HPDE6-E6E7 (cell line): ENCODE measurements around the gene CNTNAP2.

ENCODE experiments used
- DNase-seq: peaks from one replicate; pipeline ENCODE4 v3.0.0; 2011; ENCODE audit warnings: missing footprints; ENCODE audit errors: extremely low spot score

CNTNAP2 gene

DNA sequence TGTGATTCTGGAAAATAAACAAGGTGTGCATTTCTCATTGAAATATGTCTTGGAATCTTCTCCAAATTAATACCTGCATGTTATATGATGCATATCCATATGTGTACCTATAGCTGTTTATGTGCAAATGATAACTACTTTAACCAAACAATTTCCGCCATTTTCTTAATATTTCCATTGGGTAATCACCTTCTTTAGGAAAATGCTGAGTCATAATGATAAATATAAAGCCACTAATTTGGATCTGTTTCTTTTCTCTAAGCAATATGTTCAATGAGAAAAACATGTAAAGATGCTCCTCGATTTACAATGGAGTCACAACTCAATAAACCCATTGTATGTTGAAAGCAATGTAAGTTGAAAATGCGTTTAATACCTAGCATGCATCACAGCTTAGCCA is 574.4 kb downstream of the CNTNAP2 start:
- no peak for DNase-seq

DNA sequence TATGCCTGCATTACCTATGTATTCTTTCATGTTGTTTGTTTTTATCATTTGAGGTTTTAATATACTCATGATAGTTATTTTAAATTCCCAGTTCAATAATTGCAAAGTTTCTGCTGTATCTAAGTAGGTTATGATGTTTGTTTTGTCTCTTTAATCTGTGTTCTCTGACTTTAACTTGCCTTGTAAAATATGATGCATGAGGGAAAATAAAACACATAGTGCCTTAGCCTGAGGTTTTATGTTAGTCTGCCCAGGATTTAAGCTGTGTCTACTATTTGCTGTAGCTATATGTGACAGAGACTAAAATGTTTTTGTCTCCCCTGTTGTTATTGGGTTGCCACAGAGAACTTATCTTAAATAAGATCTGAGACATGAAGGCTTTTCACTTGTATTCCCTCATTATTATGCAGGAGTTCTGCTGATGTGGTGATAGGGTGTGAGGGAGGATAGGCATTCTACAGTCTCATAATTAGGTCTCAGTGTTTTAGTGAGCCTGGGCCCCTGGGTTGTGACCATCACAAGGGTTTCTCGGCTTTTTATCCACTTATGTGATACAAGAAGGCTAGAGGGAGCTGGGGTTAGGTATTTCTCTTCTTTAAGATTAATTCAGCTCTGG is 582.5 kb downstream of the CNTNAP2 start:
- DNase-seq, result no peak

DNA sequence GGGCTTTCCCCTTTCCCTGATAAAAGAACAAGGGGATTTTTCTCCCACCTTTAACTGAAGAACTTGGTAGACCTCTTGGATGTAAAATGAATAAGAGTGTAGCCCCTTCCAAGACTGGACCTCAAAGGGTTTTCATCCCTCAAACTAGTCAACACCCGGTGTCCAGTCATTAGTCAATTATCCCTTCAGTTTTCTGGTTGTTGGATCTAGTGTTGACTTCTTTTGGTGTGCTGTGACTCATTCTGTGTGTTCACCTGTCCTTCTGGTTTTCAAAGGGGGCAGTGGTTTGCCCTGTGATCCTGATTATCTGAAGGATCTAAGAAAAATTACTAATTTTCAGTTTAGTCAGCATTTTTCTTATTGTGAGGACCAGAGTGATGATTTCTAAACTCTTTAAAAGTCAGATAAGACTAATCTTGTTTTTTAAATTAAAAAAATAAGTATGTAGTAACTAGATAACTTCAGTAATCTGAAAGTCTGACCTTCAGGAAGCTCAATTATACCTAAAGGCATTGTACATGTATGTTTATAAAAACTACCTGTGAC is 583.5 kb downstream of the CNTNAP2 start:
- DNase-seq, result no peak

DNA sequence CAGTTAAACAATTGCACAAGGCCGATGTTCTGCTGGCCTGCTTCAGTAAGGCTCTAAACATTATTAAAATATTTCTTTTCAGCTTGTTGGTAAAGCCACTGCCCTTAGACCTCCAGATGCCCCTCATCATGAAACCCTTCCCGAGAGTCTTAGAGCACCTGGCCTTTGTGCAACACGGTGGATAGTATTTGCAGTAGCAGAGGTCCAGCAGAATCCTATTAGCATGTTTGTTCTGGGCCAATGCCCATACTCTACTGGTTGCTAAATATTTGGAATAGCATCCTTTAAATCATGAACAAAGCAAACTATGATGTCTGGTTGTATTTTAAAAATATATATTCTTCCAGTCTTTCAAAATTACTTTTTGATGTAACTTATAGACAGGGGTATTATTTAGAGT is 584.6 kb downstream of the CNTNAP2 start:
- no peak for DNase-seq

DNA sequence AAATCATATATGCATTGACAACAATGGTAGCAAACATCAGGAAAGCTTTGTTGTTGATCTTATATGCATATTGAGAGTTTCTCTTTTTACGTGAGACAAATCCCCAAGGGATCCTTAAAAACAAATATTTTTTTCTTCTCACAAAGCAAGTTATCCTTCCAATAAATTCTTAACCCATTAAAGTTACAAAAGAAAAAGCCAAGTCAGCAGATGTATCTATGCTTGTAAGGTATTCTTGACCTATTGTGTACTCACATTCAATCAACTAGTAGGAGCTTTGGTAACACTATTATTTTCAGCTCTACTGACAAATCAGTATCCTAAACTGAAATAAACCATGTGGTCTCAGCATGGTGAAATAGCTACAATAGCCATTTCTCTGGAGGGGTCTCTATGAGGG is 586.3 kb downstream of the CNTNAP2 start:
- no peak for DNase-seq

DNA sequence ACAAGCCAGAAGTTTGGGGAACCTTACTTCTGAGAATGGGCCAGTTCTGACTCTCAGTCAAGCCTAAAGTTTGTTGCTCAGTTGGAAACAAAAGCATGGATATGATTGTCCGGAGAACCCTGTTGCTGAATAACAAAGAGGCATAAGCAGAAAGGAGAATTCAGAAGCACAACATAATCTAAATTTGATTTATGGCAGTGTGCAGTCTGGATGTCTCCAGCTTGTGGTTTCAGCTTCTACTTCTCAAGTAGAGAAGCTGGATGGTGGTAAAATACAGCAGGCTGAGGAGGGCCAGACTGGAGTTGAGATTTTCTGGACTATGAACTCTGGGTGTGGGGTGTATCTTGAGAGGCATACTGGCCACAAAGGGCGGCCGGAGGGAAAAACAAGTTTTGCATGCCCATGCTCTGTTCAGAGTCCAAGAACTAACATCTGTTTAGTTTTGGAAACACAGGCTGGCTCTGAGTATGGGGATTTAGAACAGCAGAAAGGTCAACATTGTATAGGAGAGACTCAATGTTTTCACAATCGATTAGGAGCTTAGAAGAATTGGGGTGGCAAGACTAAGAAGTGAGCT is 592.9 kb downstream of the CNTNAP2 start:
- no peak for DNase-seq

DNA sequence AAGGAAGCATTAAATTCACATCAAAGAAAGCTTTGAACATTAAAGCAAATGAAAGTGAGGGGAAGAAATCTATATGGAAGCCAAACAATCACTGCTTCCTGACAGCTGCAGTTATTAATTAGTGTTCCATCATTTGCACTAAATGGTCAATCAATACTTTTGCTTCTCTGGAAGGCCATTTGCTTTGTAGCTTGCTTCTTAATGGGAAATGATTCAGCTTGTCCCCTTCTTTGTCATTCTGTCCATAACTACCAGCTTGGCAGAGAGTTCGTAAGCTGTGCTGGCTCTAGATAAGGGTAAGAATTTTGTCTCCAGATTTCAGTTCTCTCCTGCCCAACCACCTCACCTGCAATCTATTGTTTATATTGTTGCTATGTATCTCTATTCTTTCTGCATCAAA is 596.6 kb downstream of the CNTNAP2 start:
- DNase-seq, result no peak

DNA sequence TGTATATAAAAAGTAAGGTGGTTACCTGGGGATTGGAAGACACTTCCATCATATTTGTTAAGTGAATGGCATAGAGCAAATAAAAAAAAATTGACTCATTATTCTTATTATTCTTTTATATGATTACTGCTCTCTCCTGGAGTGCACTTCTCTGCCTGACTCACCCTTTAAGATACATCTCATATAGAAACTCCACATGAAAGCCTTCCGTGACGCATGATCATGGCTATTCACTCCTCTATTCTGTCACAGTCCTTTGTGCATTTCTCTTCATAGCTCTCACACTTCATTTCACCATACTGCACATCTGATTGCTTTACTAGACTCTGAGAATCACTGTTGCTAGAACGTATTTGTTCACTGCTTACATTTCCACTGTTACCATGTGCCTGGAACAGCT is 597.3 kb downstream of the CNTNAP2 start:
- DNase-seq, result no peak

DNA sequence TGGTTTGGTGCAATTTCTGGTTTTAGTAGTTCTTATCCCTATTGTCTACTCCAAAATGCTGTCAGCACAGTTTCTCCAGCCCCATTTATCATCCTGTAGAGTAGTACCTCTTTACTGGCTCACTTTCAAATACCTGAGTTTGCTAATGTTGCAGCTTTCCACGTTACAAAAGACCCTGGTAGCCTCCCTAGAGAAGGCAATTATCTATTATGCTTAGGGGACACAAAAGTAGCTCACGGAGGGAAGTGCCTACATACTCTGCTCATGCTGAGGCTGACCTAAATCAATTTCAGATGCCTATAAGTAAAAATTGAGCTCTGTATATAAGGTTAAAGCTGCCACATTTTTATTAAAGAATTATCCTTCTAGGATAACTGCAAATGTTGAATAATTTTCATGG is 603.6 kb downstream of the CNTNAP2 start:
- DNase-seq, result no peak

DNA sequence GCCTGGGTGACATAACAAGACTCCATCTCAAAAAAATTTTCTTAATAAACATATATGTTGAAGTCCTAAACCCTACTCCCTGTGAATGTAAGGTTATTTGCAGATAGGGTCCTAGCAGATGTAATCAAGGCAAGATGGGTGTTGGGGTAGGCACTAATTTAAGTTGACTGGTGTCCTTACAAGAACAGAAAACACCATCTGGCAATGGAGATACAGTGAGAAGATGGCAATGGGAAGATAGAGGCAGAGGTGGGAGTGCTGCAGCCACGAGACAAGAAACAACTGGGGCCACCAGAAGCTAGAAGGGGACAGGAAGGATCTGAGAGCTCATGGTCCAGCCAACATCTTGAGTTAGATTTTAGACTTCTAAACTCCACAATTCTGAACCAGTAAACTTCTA is 606.4 kb downstream of the CNTNAP2 start:
- DNase-seq, result no peak

DNA sequence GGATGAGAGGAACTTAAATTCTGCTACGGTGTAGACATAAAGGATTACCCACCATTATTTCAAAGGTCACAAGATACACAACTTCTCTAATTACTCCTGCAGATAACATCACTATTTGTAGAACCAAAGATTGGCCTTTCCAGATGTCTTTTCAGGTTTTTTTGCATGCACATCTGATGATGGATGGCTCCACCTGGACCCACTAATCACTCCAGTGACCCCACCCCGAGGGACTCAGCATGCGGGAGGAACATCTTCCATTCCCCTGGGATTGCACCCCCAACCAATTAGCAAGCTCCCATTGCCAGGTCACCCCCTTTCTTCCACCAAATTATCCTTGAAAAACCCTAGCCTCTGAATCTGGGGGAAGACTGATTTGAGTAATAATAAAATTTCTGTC is 608.9 kb downstream of the CNTNAP2 start:
- no peak for DNase-seq

DNA sequence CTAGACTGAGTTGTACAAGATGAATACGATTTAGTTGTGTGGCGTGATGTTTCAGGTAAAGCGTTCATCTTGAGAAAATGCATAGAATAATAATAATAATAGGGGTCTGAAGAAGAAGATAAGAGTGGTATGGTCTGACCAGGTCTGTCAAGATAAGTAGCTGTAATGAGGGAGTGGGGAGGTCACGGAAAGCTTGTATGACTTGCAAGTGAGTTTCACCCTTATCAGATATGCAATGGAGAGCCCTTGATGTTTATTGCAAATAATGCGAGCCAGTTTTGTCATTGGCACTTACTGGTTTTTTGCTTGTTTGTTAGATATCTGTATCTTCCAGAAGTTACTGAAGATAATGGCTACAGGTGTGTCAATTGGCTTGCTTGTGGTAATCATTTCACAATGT is 611.5 kb downstream of the CNTNAP2 start:
- no peak for DNase-seq

DNA sequence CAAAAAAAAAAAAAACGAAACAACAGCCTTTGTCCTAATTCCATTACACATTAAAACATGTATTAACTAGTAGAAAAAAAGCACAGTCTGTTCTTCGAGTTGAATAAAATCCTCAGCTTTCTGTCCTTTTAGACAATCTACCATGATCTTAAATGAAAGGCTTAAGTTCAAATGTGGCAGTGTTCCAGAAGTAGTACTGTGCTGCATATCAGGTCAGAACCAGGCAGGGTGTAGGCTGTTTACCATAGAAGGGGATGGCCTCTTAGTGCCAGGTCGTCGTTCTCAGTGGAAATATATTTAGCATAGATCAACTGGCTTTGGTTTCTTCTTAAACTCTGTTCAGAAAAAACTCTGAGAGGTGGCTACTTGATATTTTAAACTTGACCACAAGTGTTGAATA is 612.0 kb downstream of the CNTNAP2 start:
- no peak for DNase-seq

DNA sequence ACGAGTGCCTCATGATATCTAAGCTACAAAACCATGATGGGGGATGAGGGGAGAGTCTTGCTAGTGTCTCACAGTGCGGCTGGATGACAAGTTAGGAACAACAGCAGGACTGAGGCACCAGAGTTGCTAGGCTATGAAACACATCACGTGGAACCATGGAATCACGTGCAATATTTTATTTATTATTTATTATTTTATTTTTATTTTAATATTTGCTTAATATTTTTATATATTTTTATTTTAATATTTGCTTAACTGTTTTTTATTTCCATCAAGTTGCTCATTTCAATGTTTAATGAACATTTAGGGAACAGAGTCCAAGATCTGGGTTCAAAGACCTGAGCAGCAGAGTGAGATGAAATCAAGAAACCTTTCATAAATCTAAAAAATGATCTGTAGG is 614.6 kb downstream of the CNTNAP2 start:
- no peak for DNase-seq

DNA sequence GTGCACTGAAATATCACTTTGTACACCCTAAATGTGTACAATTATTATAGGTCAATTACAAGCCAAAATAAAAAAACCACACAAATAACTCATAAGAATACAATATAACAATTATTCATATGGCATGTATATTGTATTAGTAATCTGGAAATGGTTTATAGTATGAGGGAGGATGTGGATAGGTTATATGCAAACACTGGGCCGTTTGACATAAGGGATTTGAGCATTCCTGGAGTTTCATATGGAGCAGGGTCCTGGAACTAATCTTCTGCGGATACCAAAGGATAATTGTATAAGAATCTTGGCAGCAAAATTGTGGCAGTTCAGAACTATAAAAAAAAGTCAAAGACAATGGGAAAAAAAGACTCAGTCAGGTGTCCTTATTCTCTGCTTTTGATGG is 619.4 kb downstream of the CNTNAP2 start:
- DNase-seq, result no peak

DNA sequence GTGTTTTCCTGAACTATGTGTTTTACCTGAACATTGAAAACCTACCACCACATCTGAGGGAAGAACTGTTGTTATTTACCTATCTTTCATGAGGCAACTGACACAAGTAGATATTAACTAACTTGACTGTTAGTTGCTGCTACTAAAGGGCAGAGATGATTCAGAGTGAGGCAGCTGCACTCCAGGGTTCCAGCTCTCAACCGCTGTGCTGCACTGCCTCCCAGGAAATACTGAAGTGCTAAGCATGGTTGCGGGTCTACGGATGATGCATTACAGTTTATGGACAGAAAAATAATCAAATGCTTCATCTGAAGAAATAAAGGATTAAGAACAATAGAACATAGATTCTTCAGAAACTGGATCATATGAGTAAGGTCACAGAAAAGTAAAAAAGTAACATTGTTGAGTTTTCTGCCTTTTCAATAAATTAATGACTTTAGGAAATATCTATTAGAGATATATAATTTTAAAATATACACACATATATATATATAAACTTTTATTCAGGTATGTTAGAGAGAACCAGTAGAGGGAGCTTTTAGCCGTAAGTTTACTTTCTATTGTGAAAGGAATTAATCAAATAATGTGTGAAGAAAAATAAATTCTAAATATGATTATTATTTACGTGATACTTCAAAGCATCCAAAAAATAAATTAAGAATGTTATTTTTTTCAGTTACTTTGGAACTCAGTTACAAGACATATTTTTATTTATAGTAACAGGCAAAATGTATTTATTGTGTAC is 620.0 kb downstream of the CNTNAP2 start:
- DNase-seq, result no peak

DNA sequence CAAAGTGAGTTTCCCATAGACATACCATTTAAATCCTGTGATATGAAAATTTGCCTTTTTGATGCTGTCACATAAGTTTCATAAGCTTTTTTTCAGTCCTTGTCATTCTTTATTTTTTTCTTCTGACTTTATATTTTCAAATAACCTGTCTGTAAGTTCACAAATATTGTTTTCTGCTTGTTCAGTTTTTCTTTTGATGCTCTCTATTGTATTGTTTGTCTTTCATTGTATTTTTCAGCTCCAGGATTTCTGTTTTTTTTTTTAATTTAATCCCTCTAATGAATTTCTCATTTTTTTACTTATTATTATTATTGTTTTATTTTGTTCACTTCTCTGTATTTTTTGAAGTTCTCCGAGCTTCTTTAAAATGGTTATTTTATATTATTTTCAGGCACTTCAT is 623.4 kb downstream of the CNTNAP2 start:
- DNase-seq, result no peak

DNA sequence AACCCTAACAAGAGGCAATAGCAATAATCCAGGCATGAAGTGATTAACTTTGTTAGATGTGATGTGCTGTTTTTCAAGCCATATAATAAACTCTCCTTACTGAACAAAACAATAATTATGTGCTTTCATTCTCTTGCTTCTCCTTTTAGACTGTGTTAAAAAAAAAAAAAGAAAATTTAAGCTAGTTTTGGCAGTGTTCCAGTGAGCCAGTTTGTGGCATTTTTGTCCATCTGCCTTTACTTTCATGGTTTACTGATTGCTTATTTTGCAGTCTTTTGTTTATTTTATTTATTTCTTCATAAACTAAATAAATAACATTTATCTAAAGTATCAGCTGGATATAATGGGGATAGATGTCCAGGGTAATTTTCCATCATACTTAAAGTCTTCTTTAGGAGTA is 625.3 kb downstream of the CNTNAP2 start:
- DNase-seq, result no peak

DNA sequence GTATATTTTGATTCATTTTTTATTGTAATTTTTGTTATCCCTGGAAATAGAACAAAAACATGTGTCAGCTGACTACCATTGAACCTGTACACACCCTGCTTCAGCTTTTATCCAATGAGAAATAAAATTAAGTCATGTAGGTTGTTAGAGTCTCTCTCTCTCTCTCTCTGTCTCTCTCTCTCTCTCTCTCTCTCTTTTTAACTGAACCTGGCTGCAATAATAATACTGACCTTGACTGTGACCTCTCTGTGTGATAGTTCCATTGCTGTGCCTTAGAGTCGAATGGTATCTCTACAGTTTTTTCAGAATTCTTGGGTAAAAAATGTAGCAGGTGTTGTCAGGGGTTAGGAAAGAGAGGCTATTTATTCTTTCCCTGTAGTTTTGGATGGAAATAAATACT is 637.8 kb downstream of the CNTNAP2 start:
- DNase-seq, result no peak

DNA sequence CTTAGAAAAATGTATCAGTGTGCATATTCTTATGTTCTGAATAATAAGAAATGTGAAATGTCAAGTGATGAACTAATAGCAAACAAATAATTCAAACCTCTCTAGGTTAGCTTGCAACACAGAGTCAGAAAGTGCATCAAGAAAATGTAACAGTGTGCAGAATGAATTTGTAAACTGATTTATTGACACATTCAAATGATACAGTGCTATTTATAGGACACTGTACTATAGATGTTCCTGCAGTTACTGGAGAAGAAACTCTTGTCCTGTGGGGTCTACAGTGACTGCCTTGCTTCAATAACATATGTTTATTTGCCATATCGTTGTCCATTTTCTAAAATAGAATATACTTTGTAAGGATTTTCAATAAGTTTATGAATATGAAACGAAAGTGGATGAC is 639.0 kb downstream of the CNTNAP2 start:
- DNase-seq, result no peak

DNA sequence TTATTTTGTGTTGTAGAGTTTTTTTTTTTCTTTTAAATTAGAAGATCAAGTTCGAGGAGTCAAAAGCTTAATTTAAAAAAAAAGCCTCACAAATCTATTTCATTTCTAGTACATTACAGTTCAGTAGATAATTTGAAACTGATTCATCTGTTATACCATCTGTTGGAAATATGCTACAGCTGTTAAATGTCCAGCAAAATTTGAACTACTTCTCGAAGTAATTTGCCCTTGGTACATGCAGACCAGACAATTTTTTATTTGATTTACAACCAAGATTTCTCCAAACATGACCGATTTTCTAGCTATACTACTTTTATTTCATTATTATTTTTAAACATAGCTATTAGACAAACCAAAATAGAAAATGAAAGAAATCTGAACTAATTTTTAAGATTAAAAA is 647.9 kb downstream of the CNTNAP2 start:
- DNase-seq, result no peak

DNA sequence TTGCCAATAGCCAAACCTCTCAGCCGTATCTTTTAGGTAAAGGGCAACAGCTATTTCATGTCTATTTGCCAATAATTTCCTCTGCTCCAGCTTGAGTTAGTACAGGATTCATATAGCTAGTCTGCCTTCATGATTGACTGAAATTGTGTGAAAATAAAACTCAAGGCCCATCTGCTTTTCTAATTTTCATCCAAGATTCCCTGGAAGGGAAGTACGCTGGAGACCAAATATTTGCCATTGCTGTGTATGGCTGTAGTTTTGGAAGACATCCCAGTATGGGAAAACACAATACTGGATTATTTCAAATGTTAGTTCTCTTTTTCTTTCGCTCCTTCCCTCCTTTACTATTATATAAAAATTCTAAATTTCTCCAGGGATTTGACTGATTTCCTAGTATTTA is 652.4 kb downstream of the CNTNAP2 start:
- DNase-seq, result no peak

DNA sequence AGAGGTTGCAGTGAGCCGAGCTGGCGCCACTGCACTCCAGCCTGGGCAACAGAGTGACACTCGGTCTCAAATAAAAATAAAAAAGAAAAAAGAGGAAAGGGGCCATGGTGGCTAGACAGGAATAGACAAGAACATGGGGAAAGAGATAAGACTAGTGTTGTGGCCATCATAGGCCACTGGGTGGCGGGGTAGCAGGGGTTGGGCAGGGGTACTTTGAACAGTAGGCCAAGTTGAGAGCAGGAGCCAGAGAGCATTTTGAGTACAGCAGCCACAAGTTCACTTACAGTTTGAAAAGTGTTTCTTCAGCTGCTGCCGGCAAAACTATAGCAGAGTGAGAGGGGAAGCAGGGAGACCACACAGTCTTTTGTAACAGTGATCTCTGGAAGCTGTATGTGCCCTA is 656.0 kb downstream of the CNTNAP2 start:
- no peak for DNase-seq
